ENCODE measurements around the gene CHDH. TPM values are rescaled to one million over a fixed set of nuclear protein-coding genes. Genes with fewer than 3 reads are reported as not detected.

The CHDH gene
- total and polyA plus RNA-seq, 9 donors: 0.75 to 1.3 (median 1.1) TPM

- 77% methylated on average over 10 of the region's 14 CpGs for WGBS (ENCODE audit: insufficient coverage)
- no peaks in the 10 kb centered on the region for H3K9me3 ChIP-seq (replicated peaks; ENCODE audit: control insufficient read depth, low read depth, low read length)
- no peaks in the 10 kb centered on the region for H3K4me1 ChIP-seq (ENCODE audit: control insufficient read depth, insufficient read depth, low read length)
- no peaks in the 10 kb centered on the region for H3K36me3 ChIP-seq (ENCODE audit: control insufficient read depth, insufficient read depth, low read length)
- no peak overlapping the region for H3K27ac ChIP-seq (ENCODE audit: low read length)
- peaks cover 2% of the 10 kb centered on the region for H3K27me3 ChIP-seq (ENCODE audit: control insufficient read depth, insufficient read depth, low read length)
- no peak overlapping the region for H3K4me3 ChIP-seq (ENCODE audit: low read length)
- no peak for DNase-seq
These were observed 82.0 kb downstream of the CHDH start for GRCh38 chr3:53764026-53764775.

GRCh38 chr3:53763353-53763752 lies 82.9 kb downstream of the CHDH start:
- Histone ChIP-seq H3K9me3 (replicated peaks; ENCODE audit: control insufficient read depth, low read depth, low read length) (no peaks in the 10 kb centered on the region), H3K4me3 (ENCODE audit: low read length) (no peak overlapping the region), H3K36me3 (ENCODE audit: control insufficient read depth, insufficient read depth, low read length) (no peaks in the 10 kb centered on the region), H3K27ac (ENCODE audit: low read length) (no peak overlapping the region), H3K27me3 (ENCODE audit: control insufficient read depth, insufficient read depth, low read length) (peaks cover 2% of the 10 kb centered on the region), H3K4me1 (ENCODE audit: control insufficient read depth, insufficient read depth, low read length) (no peaks in the 10 kb centered on the region)
- no peak for DNase-seq
- 88% methylated on average over 2 of the region's 7 CpGs for WGBS (ENCODE audit: insufficient coverage)

Other genes with a start within 250 kb of the CHDH start
- gene IL17RB, start 149 bp upstream of the CHDH start, total RNA-seq: 0.93 TPM
- 1 to 10 TPM; 2.5 to 4.5 (median 3.4) TPM for gene IL17RB, start 149 bp upstream of the CHDH start, polyA plus RNA-seq (ENCODE audit: insufficient read depth in 1 of 8, insufficient read length in 8 of 8, low replicate concordance in 1 of 8)
- 30.2 TPM for gene ACTR8, start 35.7 kb upstream of the CHDH start, total RNA-seq
- 10 to 100 TPM; 17.7 to 26.4 (median 24.3) TPM for gene ACTR8, start 35.7 kb upstream of the CHDH start, polyA plus RNA-seq (ENCODE audit: insufficient read depth in 1 of 8, insufficient read length in 8 of 8, low replicate concordance in 1 of 8)
- gene SELENOK, start 45.4 kb upstream of the CHDH start, total RNA-seq: 35.1 TPM
- 10 to 100 TPM; 38.3 to 53.9 (median 48.3) TPM for gene SELENOK, start 45.4 kb upstream of the CHDH start, polyA plus RNA-seq (ENCODE audit: insufficient read depth in 1 of 8, insufficient read length in 8 of 8, low replicate concordance in 1 of 8)